Activated CD4-positive, alpha-beta T cell treated with anti-CD3 and anti-CD28 coated beads, Interleukin-2, amount 10 ng/mL, durations not matched to agents 24 days and 14 days (primary cell): ENCODE results near the gene SEL1L3. TPM values are rescaled to one million over a fixed set of nuclear protein-coding genes. Genes with fewer than 3 reads are reported as not detected.
A peak's percentile ranks its signal among the peaks of the same experiment; 100 is the strongest.

Experiments used
- DNase-seq: peaks from one replicate; pipeline ENCODE4 v3.0.0; 2022
- H3K27ac Mint-ChIP-seq: one replicate; pipeline ENCODE4 v1.8.0; 2022; ENCODE audit warnings: mild to moderate bottlenecking, mixed read lengths
- H3K27me3 Mint-ChIP-seq: one replicate; pipeline ENCODE4 v1.8.0; 2022; ENCODE audit warnings: mixed read lengths
- H3K36me3 Mint-ChIP-seq: one replicate; pipeline ENCODE4 v1.8.0; 2022; ENCODE audit warnings: low read depth, mild to moderate bottlenecking, mixed read lengths
- H3K4me1 Mint-ChIP-seq: one replicate; pipeline ENCODE4 v1.8.0; 2021; ENCODE audit warnings: mixed read lengths
- H3K4me3 Mint-ChIP-seq: one replicate; pipeline ENCODE4 v1.8.0; 2022; ENCODE audit warnings: mild to moderate bottlenecking, moderate library complexity, mixed read lengths
- H3K9me3 Mint-ChIP-seq: one replicate; pipeline ENCODE4 v1.8.0; 2021; ENCODE audit warnings: mixed read lengths
- intact Hi-C: fragments of 100-400 bp; cut with micrococcal nuclease; formaldehyde crosslinking; loops from one replicate; pipeline ENCODE4 v1.15.1; 2023
- total RNA-seq: library from RNA; stranded (reverse); gene quantifications from 2 replicates; pipeline ENCODE4 v1.2.3, GENCODE V29; 2022

SEL1L3 gene
- total RNA-seq, 1 donor from 2014 or later: 35.3 TPM

DNA sequence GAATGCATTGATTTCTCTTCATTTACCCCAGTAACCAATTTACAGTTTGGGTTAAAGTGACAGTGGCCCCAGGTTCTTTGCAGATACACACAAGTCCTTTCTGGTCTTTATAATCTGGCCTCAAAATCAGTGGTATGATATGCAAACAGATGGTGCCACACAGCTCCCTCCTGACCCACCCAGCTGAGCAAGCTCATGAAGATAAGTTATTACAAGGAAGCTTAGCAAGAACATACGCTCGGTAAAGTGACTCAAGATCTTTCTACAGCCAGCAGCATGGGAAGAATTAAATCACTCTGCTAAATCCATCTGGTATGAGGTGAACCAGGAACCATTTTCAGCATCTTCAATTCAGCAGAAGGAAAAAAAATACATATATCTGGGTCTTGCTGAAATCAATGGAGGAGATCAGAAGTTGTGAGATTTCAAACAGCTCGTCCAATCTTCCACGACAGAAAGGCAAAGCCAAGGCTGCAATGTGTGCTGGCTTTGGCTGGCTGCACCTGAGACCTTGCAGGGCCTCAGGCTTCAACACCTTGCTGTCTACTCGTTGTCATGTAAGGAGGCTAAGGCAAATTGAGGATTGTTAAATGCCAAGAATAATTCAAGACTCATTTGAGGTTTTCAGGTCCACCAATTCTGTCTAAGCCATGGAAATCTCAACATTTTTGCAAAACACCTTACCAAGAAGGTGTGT is 28.2 kb downstream of the SEL1L3 start:
- H3K36me3 Mint-ChIP-seq: peaks cover 31% of the 10 kb centered on the region
- no peaks in the 10 kb centered on the region for H3K4me1 Mint-ChIP-seq
- no peaks in the 10 kb centered on the region for H3K9me3 Mint-ChIP-seq
- no peak overlapping the region for H3K27ac Mint-ChIP-seq
- H3K27me3 Mint-ChIP-seq: no peaks in the 10 kb centered on the region
- H3K4me3 Mint-ChIP-seq: no peak overlapping the region
- DNase-seq: no peak
- intact Hi-C loops: no loop called here

- no peaks in the 10 kb centered on the region for H3K4me1 Mint-ChIP-seq
- H3K36me3 Mint-ChIP-seq: peaks cover 38% of the 10 kb centered on the region
- no peaks in the 10 kb centered on the region for H3K9me3 Mint-ChIP-seq
- H3K27me3 Mint-ChIP-seq: no peaks in the 10 kb centered on the region
- H3K27ac Mint-ChIP-seq: no peak overlapping the region
- no peak for DNase-seq
- H3K4me3 Mint-ChIP-seq: no peak overlapping the region
- intact Hi-C loops: no loop called here
These were observed 32.2 kb downstream of the SEL1L3 start for GRCh38 chr4:25830548-25830947.

DNA sequence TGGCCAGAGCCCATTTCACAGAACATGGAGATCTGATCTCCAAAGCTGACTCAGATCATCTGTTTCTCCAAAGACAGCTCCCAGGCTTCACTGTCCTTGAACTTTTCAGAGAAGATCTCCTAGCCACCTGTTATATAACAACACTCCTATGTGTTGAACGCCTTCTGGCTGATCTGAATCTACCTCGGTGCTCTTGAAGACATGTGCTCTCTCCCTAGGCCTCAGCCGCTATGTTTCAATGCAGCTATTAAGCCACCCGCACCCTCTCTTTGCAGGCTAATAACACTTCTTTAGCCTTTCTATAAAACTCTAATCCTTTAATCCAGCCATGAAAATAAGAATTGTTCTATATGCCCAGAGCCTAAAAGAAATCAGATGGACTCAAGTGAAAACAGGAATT is 34.9 kb downstream of the SEL1L3 start:
- H3K4me1 Mint-ChIP-seq: no peaks in the 10 kb centered on the region
- H3K9me3 Mint-ChIP-seq: no peaks in the 10 kb centered on the region
- H3K27me3 Mint-ChIP-seq: no peaks in the 10 kb centered on the region
- peaks cover 20% of the 10 kb centered on the region for H3K36me3 Mint-ChIP-seq
- no peak for DNase-seq
- H3K27ac Mint-ChIP-seq: no peak overlapping the region
- intact Hi-C loops: no loop called here
- no peak overlapping the region for H3K4me3 Mint-ChIP-seq

DNA sequence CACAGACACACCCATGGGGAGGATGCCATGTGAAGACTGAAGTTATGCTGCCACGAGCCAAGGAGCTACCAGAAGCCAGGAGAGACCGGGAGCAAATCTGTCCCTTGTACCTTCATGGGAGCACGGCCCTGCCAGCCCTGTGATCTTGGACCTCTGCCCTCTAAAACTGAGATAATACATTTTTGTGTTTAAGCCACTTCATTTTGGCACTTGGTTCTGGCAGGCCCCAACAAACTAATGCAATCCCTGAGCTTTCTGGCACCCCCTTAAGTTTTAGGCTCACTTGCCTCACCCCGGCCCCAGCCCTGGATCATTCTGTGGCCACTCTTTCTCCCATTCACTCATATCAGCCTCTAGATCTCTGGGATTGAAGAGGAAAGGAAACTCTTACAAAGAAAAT is 35.4 kb downstream of the SEL1L3 start:
- intact Hi-C loops: no loop called here
- H3K4me3 Mint-ChIP-seq: no peak overlapping the region

DNA sequence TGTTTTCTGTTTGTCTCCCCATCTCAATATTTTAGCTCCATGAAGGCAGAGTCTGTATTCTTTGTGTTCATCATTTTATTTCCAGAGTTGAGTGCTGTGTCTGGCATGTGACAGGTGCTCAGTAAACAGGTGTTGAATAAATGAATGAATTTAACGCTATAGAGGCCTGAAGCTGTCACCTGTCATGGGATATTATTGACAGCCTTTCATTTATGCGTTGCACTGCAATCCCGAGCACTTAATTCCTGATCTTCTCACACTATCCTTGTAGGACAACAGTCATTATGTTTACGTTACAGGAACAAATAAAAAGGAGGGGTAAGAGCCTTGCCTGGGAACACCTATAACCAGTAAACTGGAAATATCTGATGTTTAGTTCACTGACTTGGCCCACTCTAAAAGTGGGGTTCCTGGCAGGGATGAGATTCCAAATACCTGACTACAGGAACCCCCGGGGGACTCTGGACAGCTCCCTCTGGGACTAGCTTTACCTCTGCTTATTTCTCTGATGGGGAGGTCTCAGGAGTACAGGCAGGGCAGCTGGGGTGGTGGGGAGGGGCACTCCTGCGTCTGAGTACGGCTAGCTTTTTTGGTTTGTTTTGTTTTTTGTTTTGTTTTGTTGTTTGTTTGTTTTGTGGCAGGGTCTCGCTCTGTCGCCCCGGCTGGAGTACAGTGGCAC is 36.6 kb downstream of the SEL1L3 start:
- Mint-ChIP-seq H3K36me3 (peaks cover 21% of the 10 kb centered on the region), H3K27me3 (no peaks in the 10 kb centered on the region), H3K4me3 (no peak overlapping the region), H3K4me1 (no peaks in the 10 kb centered on the region), H3K27ac (no peak overlapping the region), H3K9me3 (no peaks in the 10 kb centered on the region)
- intact Hi-C loops: no loop called here
- no peak for DNase-seq

More for the DNA sequence above, 35.4 kb downstream of the SEL1L3 start:
- peaks cover 17% of the 10 kb centered on the region for H3K36me3 Mint-ChIP-seq
- no peaks in the 10 kb centered on the region for H3K9me3 Mint-ChIP-seq
- DNase-seq: no peak
- no peak overlapping the region for H3K27ac Mint-ChIP-seq
- no peaks in the 10 kb centered on the region for H3K27me3 Mint-ChIP-seq
- no peaks in the 10 kb centered on the region for H3K4me1 Mint-ChIP-seq

DNA sequence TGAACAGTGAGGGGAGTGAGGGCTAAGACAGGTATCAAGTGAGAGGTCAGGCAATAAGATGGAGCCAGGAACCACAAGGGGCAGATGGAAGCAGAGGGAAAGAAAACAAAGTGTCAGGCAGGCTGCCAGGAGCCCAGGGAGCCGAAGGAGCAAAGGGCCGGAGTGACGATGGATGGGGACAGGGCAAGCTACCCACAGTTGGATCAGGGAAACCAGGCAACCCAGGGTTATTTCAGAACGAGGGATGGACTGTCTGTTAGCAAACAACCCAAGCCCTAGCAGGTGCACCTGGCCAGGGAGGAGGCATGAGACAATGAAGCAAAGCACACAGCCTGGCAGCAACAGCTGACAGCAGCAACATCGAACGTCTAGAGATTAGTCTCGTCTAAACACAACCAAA is 39.2 kb downstream of the SEL1L3 start:
- H3K36me3 Mint-ChIP-seq: peaks cover 33% of the 10 kb centered on the region

DNA sequence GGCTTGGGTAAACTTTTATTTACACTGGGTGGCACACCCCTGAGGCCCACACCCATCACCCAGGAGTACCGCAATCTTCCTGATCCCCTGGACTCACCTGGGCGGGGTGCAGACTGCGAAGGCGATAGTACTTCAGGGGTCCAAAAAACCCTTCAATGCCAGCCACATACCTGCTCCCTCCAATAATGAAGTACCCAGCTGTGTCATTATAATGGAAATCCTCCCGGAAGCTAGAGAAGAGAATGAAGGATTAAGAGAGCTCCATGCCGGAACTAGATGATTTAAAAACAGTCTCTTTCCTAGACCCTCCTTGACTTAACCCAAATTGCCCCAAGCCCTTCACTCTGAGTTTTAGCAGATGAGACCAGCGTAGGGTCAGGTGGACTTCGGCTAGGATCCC is 40.9 kb downstream of the SEL1L3 start:
- Mint-ChIP-seq H3K27me3 (no peaks in the 10 kb centered on the region), H3K36me3 (peaks cover 32% of the 10 kb centered on the region), H3K27ac (no peak overlapping the region), H3K4me3 (no peak overlapping the region), H3K4me1 (peaks cover 3% of the 10 kb centered on the region), H3K9me3 (no peaks in the 10 kb centered on the region)
- no peak for DNase-seq
- intact Hi-C loops: no loop called here

More for the DNA sequence above, 39.2 kb downstream of the SEL1L3 start:
- Mint-ChIP-seq H3K9me3 (no peaks in the 10 kb centered on the region), H3K27ac (no peak overlapping the region), H3K27me3 (no peaks in the 10 kb centered on the region), H3K4me3 (no peak overlapping the region), H3K4me1 (peaks cover 2% of the 10 kb centered on the region)
- no peak for DNase-seq
- intact Hi-C loops: no loop called here

GRCh38 chr4:25821267-25821666 is 41.5 kb downstream of the SEL1L3 start:
- Mint-ChIP-seq H3K27me3 (no peaks in the 10 kb centered on the region), H3K4me1 (peaks cover 3% of the 10 kb centered on the region), H3K9me3 (no peaks in the 10 kb centered on the region), H3K36me3 (peaks cover 36% of the 10 kb centered on the region), H3K27ac (no peak overlapping the region), H3K4me3 (no peak overlapping the region)
- intact Hi-C loops: no loop called here
- DNase-seq: no peak

DNA sequence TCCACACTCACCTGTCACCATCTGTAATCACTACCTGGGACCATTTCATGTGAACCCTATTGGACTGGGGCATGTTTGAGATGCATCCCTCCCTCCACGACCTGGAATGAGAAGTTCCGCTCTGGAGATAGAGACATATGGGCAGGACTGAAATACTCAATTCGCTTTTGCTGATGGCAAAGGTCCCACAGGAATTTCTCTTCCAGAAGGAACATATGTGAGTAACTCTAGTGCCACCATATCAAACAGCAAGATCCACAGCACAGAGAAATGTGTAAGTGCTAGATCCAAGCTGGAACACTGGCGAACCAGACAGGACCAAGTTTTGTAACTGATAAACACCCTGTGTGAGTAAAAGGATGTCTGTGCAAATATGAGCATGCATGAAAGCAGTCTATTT is 43.9 kb downstream of the SEL1L3 start:
- H3K36me3 Mint-ChIP-seq: peaks cover 40% of the 10 kb centered on the region
- H3K4me1 Mint-ChIP-seq: peaks cover 3% of the 10 kb centered on the region
- intact Hi-C loops: no loop called here
- H3K27ac Mint-ChIP-seq: peak overlapping the region; percentile 6
- DNase-seq: no peak
- no peaks in the 10 kb centered on the region for H3K9me3 Mint-ChIP-seq
- H3K27me3 Mint-ChIP-seq: no peaks in the 10 kb centered on the region
- no peak overlapping the region for H3K4me3 Mint-ChIP-seq

GRCh38 chr4:25818371-25818871 is 44.4 kb downstream of the SEL1L3 start:
- peaks cover 43% of the 10 kb centered on the region for H3K36me3 Mint-ChIP-seq

GRCh38 chr4:25817059-25817681 is 45.6 kb downstream of the SEL1L3 start:
- Mint-ChIP-seq H3K4me3 (no peak overlapping the region), H3K27me3 (no peaks in the 10 kb centered on the region), H3K4me1 (peaks cover 3% of the 10 kb centered on the region), H3K9me3 (no peaks in the 10 kb centered on the region), H3K36me3 (peaks cover 43% of the 10 kb centered on the region), H3K27ac (no peak overlapping the region)
- intact Hi-C loops: no loop called here
- DNase-seq: no peak

More at GRCh38 chr4:25818371-25818871, 44.4 kb downstream of the SEL1L3 start:
- intact Hi-C loops: no loop called here
- H3K27me3 Mint-ChIP-seq: no peaks in the 10 kb centered on the region
- no peak overlapping the region for H3K4me3 Mint-ChIP-seq
- H3K4me1 Mint-ChIP-seq: peaks cover 3% of the 10 kb centered on the region
- no peaks in the 10 kb centered on the region for H3K9me3 Mint-ChIP-seq
- DNase-seq: no peak
- H3K27ac Mint-ChIP-seq: peak overlapping the region; percentile 6

DNA sequence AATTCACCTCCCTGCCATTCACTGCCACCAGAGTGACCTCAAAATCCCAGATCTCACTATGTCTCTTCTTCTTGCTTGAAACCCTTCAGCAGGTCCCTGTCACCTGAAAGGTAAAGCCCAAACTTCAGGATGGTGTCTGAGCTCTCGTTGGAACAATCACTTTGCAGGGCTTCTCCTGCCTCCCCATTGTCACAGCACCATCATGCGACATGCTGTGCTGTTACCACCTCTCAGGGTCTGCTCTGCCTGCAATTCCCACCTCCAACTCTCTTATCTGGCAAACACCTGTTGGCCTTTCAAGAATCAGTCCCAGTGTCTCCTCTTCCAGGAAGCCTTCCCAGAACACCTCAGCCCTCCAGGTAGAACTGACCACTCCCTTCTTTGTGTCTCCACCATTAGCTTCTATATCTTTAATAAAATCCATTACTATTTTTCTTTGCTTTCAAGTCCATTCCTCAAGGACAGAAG is 46.2 kb downstream of the SEL1L3 start:
- Mint-ChIP-seq H3K27me3 (no peaks in the 10 kb centered on the region), H3K4me1 (peaks cover 3% of the 10 kb centered on the region), H3K36me3 (peaks cover 43% of the 10 kb centered on the region), H3K4me3 (no peak overlapping the region), H3K27ac (no peak overlapping the region), H3K9me3 (no peaks in the 10 kb centered on the region)
- DNase-seq: no peak
- intact Hi-C loops: no loop called here

- H3K9me3 Mint-ChIP-seq: no peaks in the 10 kb centered on the region
- peaks cover 44% of the 10 kb centered on the region for H3K36me3 Mint-ChIP-seq
- H3K27ac Mint-ChIP-seq: no peak overlapping the region
- intact Hi-C loops: no loop called here
- no peak overlapping the region for H3K4me3 Mint-ChIP-seq
- peaks cover 3% of the 10 kb centered on the region for H3K4me1 Mint-ChIP-seq
- H3K27me3 Mint-ChIP-seq: no peaks in the 10 kb centered on the region
- no peak for DNase-seq
These were observed 47.2 kb downstream of the SEL1L3 start for GRCh38 chr4:25815586-25815985.
